Stimulated activated CD8-positive, alpha-beta memory T cell treated with anti-CD3 and anti-CD28 coated beads, Interleukin-15, amount 100 ng/mL, for 24 hours (primary cell): ENCODE data around the gene TRMT61A.

ENCODE experiments used
- DNase-seq: peaks from one replicate; pipeline ENCODE4 v3.0.0-alpha.2; 2020; ENCODE audit warnings: low read depth

TRMT61A gene

GRCh38 chr14:103535891-103536565, 7.0 kb downstream of the TRMT61A start:
- no peak for DNase-seq

- DNase-seq, result no peak
Measured at GRCh38 chr14:103536693-103537092, 7.7 kb downstream of the TRMT61A start.

- no peak for DNase-seq
Measured at GRCh38 chr14:103537175-103537990, 8.4 kb downstream of the TRMT61A start.

- no peak for DNase-seq
Measured at GRCh38 chr14:103538291-103539055, 9.5 kb downstream of the TRMT61A start.

GRCh38 chr14:103539056-103539825, 10.2 kb downstream of the TRMT61A start:
- DNase-seq, result no peak

GRCh38 chr14:103540821-103541708, 12.1 kb downstream of the TRMT61A start:
- DNase-seq, result no peak

- DNase-seq, result no peak
Measured at GRCh38 chr14:103541709-103542604, 13.0 kb downstream of the TRMT61A start.

- no peak for DNase-seq
Measured at GRCh38 chr14:103542605-103543088, 13.7 kb downstream of the TRMT61A start.

- no peak for DNase-seq
Measured at GRCh38 chr14:103543140-103543539, 14.1 kb downstream of the TRMT61A start.

GRCh38 chr14:103543721-103544387, 14.9 kb downstream of the TRMT61A start:
- no peak for DNase-seq

GRCh38 chr14:103544388-103545218, 15.6 kb downstream of the TRMT61A start:
- DNase-seq, result no peak

- DNase-seq, result no peak
Measured at GRCh38 chr14:103545219-103545914, 16.4 kb downstream of the TRMT61A start.

GRCh38 chr14:103545915-103546651, 17.1 kb downstream of the TRMT61A start:
- DNase-seq, result no peak

GRCh38 chr14:103546652-103547454, 17.9 kb downstream of the TRMT61A start:
- peak; percentile 50 for DNase-seq

- no peak for DNase-seq
Measured at GRCh38 chr14:103547455-103547940, 18.5 kb downstream of the TRMT61A start.

GRCh38 chr14:103547941-103548462, 19.0 kb downstream of the TRMT61A start:
- no peak for DNase-seq
